Chondrocyte (in vitro differentiated cells): Measurements from ENCODE around the gene PLPPR1. TPM values are rescaled to one million over a fixed set of nuclear protein-coding genes. Genes with fewer than 3 reads are reported as not detected.
A peak's percentile ranks its signal among the peaks of the same experiment; 100 is the strongest.

ENCODE experiments used
- DNase-seq: peaks from one replicate; pipeline ENCODE4 v3.0.0; 2021; ENCODE audit warnings: mixed read lengths, low spot score
- H3K27ac Mint-ChIP-seq: one replicate; pipeline ENCODE4 v1.8.0; 2021; ENCODE audit warnings: mild to moderate bottlenecking, moderate library complexity, mixed read lengths; ENCODE audit not compliant: unreplicated experiment
- H3K27me3 Mint-ChIP-seq: 2 replicates; pipeline ENCODE4 v1.8.0; 2021; ENCODE audit warnings: low read depth, mixed read lengths
- H3K36me3 Mint-ChIP-seq: 2 replicates; pipeline ENCODE4 v1.8.0; 2021; ENCODE audit warnings: low read depth, mixed read lengths
- H3K4me1 Mint-ChIP-seq: 2 replicates; pipeline ENCODE4 v1.8.0; 2021; ENCODE audit warnings: low read depth, mild to moderate bottlenecking, mixed read lengths
- H3K4me3 Mint-ChIP-seq: one replicate; pipeline ENCODE4 v1.8.0; 2021; ENCODE audit warnings: mild to moderate bottlenecking, moderate library complexity, mixed read lengths; ENCODE audit not compliant: unreplicated experiment
- H3K9me3 Mint-ChIP-seq: 2 replicates; pipeline ENCODE4 v1.8.0; 2021; ENCODE audit warnings: low read depth, mixed read lengths
- total RNA-seq: library from RNA; stranded (reverse); gene quantifications from 3 replicates; pipeline ENCODE4 v1.2.1, GENCODE V29; 2021
- TF ChIP-seq, protein P1 (sequence below): fragments of 200-600 bp; sonication (generic); IDR thresholded peaks from 2 replicates; pipeline ENCODE4 v1.5.0; 2021; ENCODE audit warnings: antibody characterized with exemption, mild to moderate bottlenecking, moderate library complexity

The PLPPR1 gene
- total RNA-seq, 1 donor from 2014 or later = not detected

DNA sequence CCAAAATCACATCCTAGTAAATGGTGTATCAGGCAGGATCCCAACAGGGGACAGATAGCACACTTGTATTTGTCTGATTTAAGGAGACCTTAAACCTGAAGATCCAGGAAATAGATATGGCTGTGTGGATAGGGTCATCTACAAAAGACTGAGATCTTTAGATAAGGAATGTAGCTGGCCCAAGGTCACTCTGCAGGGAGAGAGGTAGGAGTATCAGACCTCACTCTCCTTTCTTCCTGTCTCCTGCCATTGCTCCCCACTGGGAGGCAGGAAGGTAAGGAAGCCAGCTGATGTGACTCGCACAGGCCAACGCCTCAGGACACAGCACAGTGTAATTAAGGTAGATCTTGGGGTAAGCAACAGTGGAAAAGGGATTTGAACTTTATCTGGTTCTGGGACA, 85.8 kb downstream of the PLPPR1 start:
- H3K9me3 Mint-ChIP-seq = peaks cover 1% of the 10 kb centered on the region
- H3K27me3 Mint-ChIP-seq = peaks cover 12% of the 10 kb centered on the region
- no peak overlapping the region for H3K4me3 Mint-ChIP-seq
- H3K4me1 Mint-ChIP-seq = no peaks in the 10 kb centered on the region
- H3K36me3 Mint-ChIP-seq = no peaks in the 10 kb centered on the region
- DNase-seq = no peak
- TF ChIP-seq, protein P1, sequence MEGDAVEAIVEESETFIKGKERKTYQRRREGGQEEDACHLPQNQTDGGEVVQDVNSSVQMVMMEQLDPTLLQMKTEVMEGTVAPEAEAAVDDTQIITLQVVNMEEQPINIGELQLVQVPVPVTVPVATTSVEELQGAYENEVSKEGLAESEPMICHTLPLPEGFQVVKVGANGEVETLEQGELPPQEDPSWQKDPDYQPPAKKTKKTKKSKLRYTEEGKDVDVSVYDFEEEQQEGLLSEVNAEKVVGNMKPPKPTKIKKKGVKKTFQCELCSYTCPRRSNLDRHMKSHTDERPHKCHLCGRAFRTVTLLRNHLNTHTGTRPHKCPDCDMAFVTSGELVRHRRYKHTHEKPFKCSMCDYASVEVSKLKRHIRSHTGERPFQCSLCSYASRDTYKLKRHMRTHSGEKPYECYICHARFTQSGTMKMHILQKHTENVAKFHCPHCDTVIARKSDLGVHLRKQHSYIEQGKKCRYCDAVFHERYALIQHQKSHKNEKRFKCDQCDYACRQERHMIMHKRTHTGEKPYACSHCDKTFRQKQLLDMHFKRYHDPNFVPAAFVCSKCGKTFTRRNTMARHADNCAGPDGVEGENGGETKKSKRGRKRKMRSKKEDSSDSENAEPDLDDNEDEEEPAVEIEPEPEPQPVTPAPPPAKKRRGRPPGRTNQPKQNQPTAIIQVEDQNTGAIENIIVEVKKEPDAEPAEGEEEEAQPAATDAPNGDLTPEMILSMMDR = no peak
- no peak overlapping the region for H3K27ac Mint-ChIP-seq

DNA sequence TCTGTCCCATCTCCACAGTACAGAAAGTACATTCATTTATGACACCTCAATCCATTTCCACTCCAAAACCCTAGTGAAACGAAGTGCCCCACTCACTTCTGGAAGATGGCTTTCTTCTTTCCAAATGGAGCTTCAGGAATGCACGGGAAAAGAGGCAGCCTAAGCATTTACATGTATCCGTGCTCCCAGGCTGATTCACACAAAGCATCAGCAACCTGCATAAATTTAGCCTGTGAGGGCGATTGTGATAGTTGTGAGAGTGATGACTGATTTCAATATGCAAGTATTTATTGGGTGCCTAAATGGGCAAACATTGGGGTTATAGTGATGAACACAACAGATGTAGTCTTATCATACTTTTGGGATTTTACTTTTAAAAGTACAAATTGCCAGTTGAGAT, 86.6 kb downstream of the PLPPR1 start:
- Mint-ChIP-seq H3K27me3 (peaks cover 12% of the 10 kb centered on the region), H3K4me3 (no peak overlapping the region), H3K9me3 (no peaks in the 10 kb centered on the region), H3K36me3 (no peaks in the 10 kb centered on the region), H3K4me1 (no peaks in the 10 kb centered on the region), H3K27ac (no peak overlapping the region)
- TF ChIP-seq, protein P1 = no peak
- DNase-seq = no peak

DNA sequence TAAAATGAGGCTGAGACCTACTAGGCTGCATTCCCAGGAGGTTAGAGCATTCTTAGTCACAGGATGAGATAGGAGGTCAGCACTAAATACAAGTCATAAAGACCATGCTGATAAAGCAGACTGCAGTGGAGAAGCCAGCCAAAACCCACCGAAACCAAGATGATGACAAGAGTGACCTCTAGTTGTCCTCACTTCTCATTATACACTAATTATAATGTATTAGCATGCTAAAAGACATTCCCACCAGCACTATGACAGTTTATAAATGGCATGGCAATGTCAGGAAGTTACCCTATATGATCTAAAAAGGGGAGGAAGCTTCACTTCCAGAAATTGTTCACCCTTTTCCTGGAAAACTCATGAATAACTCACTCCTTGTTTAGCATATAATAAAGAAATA, 88.6 kb downstream of the PLPPR1 start:
- DNase-seq = no peak
- no peak overlapping the region for H3K27ac Mint-ChIP-seq
- TF ChIP-seq, protein P1 = no peak
- H3K4me1 Mint-ChIP-seq = no peaks in the 10 kb centered on the region
- H3K4me3 Mint-ChIP-seq = no peak overlapping the region
- H3K27me3 Mint-ChIP-seq = peaks cover 12% of the 10 kb centered on the region
- H3K9me3 Mint-ChIP-seq = peaks cover 2% of the 10 kb centered on the region
- H3K36me3 Mint-ChIP-seq = no peaks in the 10 kb centered on the region

DNA sequence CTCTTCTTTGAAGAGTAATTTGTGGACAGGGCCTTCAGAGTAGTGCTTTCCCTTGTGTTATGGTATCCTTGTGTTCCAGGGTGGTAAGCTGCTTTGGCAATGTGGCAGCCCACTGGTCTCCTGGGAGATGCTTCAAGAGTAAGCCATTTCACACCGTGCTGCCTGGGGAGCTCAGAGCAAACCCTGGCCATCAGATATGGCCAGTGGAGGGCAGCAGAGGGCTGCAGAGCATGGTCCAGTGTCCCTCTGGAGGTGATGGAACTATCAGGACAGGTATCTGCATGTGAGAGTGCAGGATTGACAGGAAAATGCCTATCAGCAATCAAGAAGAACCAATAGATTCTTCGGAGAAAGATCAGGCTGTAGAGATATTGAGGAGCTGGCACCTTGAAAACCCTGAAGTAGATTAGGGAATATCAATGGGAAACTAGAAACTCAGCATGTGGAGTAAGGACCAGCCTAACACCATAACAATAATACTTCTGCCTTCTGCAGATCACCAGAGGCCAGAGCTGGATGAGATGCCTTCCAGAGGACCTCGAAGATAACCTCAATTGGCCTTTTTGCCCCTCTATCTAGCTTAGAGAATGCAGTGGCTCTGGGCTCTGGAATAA, 90.8 kb downstream of the PLPPR1 start:
- TF ChIP-seq, protein P1 = peak; percentile 77
- H3K27ac Mint-ChIP-seq = no peak overlapping the region
- no peaks in the 10 kb centered on the region for H3K4me1 Mint-ChIP-seq
- peaks cover 17% of the 10 kb centered on the region for H3K9me3 Mint-ChIP-seq
- peaks cover 3% of the 10 kb centered on the region for H3K36me3 Mint-ChIP-seq
- DNase-seq = no peak
- peaks cover 8% of the 10 kb centered on the region for H3K27me3 Mint-ChIP-seq
- no peak overlapping the region for H3K4me3 Mint-ChIP-seq

DNA sequence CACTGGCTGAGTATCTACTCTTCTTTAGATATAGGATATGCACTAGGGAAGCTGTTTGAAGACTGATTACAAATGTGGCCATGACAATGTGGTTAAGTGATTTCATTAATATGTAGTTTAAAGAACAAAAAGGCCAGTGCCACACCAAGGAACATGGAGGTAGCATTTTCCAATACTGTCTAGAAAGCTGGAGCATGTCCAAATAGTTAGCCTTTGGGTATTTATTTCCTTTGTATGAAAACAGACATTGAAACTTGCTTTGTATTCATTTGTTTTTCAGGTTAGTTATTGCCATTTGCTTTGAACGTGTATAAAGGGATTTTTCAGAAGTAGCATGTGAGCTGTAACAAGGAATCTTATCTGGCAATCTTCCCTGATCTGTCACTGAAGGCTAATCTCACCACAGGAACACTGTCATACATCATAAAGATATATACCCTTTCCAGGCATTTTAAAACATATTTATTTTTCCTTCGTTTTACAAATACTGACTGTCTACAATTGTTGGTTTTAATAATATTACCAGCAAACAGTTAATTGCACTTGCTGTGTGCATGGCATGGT, 93.4 kb downstream of the PLPPR1 start:
- DNase-seq = no peak
- peaks cover 6% of the 10 kb centered on the region for H3K27me3 Mint-ChIP-seq
- H3K4me1 Mint-ChIP-seq = no peaks in the 10 kb centered on the region
- TF ChIP-seq, protein P1 = no peak
- peaks cover 3% of the 10 kb centered on the region for H3K36me3 Mint-ChIP-seq
- H3K4me3 Mint-ChIP-seq = no peak overlapping the region
- H3K9me3 Mint-ChIP-seq = peaks cover 34% of the 10 kb centered on the region
- H3K27ac Mint-ChIP-seq = no peak overlapping the region
